WTC11 (cell line): ENCODE data around the gene HDGFL2.

Source experiments
- ATF2 ChIP-seq: sonication (generic); formaldehyde crosslinking; IDR thresholded peaks from 2 replicates; pipeline ENCODE4 v1.8.1; 2022; ENCODE audit warnings: low read depth, missing genetic modification reagents, borderline replicate concordance
- CREB1 ChIP-seq: sonication (generic); formaldehyde crosslinking; IDR thresholded peaks from 2 replicates; pipeline ENCODE4 v1.8.0; 2023; ENCODE audit warnings: mild to moderate bottlenecking, missing genetic modification reagents
- CTCF ChIP-seq: fragments of 200-600 bp; IDR thresholded peaks from 2 replicates; pipeline ENCODE4 v1.8.0; 2022; ENCODE audit warnings: antibody characterized with exemption
- E2F1 ChIP-seq: sonication (generic); formaldehyde crosslinking; IDR thresholded peaks from 2 replicates; pipeline ENCODE4 v1.8.0; 2022; ENCODE audit warnings: mild to moderate bottlenecking, missing genetic modification reagents
- FOXK1 ChIP-seq: sonication (generic); formaldehyde crosslinking; IDR thresholded peaks from 2 replicates; pipeline ENCODE4 v1.8.0; 2022; ENCODE audit warnings: mild to moderate bottlenecking, moderate library complexity, missing genetic modification reagents
- MAX ChIP-seq: sonication (generic); formaldehyde crosslinking; IDR thresholded peaks from 2 replicates; pipeline ENCODE4 v1.8.0; 2022; ENCODE audit warnings: mild to moderate bottlenecking, missing genetic modification reagents
- MYBL2 ChIP-seq: sonication (generic); formaldehyde crosslinking; IDR thresholded peaks from 2 replicates; pipeline ENCODE4 v1.8.1; 2023; ENCODE audit warnings: mild to moderate bottlenecking, moderate library complexity, missing genetic modification reagents
- SP1 ChIP-seq: sonication (generic); formaldehyde crosslinking; conservative IDR thresholded peaks from 2 replicates; pipeline ENCODE4 v1.8.1; 2022; ENCODE audit warnings: missing genetic modification reagents
- ZBTB43 ChIP-seq: sonication (generic); formaldehyde crosslinking; IDR thresholded peaks from 2 replicates; pipeline ENCODE4 v1.8.1; 2023; ENCODE audit warnings: mild to moderate bottlenecking, missing genetic modification reagents

- TF ChIP-seq MAX (CRISPR knock-in tag), result no peak
- TF ChIP-seq CTCF, result no peak
- TF ChIP-seq E2F1 (CRISPR knock-in tag), result no peak
- TF ChIP-seq ATF2 (CRISPR knock-in tag), result no peak
- no peak for TF ChIP-seq FOXK1
- no peak for TF ChIP-seq CREB1 (CRISPR knock-in tag)
- no peak for TF ChIP-seq ZBTB43 (CRISPR knock-in tag)
- TF ChIP-seq MYBL2, result no peak
- no peak; the same call in 1 of the 2 replicates for TF ChIP-seq SP1
Observed at GRCh38 chr19:4472174-4472974, at the start of gene HDGFL2.
